HG03159 (cell line): Measurements from ENCODE around the gene NIN.
A peak's percentile ranks its signal among the peaks of the same experiment; 100 is the strongest.
"Not testable (repeated sequence)": the region's sequence is repeated elsewhere in the genome, so short reads cannot be mapped to it uniquely, and the experiment has no call there.

Experiments
- ATAC-seq: cut with Tn5 transposase; IDR thresholded peaks from one replicate; pipeline ENCODE4 v1.9.1; 2021; ENCODE audit warnings: mild to moderate bottlenecking, moderate library complexity; ENCODE audit not compliant: unreplicated experiment

Gene NIN

DNA sequence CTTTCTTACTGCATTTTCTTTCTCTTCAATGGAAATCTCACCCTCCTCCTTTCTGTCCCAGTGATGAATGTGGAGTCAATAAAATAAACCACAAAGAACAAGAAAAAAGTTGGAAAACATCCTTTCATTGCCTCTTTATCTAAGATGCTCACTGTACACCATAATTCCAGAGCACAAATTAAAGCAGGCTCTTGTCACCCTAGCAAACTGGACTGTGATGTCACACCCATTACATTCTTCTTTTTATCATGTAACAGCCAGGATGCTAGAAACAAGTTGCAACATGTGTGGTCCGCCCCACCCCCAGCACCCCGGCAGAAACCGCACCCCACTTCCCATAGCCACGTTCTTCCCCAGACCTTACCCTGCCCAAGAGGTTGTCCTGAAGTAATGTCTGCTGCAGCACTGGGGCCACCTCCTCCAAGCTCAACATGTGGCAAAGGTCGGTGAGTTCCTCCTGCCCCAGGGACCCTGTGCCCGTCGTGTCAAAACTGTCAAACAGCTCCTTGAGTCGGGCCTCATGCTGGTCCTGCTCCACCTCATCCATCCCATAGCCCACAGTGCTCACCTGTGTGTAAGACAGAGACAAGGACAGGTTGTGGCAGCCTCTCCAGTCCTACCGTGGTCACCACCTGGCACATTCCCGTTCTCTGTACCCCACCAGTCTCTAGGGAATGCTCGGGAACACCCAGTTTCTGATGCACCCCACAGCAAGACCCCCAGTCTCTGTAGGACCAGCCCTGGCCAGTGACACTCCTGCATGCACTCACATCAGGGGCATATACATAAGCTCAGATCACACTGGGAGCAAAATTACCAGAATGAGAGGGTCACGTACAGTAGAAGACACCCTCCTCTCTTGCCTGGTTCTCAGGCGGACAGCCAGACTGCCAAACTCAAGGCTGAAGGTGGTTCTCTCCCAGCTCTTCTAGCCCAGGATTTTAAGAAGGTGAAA lies 9.2 kb downstream of the NIN start:
- no peak for ATAC-seq

GRCh38 chr14:50820786-50821509 lies 10.0 kb downstream of the NIN start:
- no peak for ATAC-seq

- ATAC-seq = not testable (repeated sequence)
Measured at GRCh38 chr14:50819303-50819702, 11.7 kb downstream of the NIN start.

- no peak for ATAC-seq
Measured at GRCh38 chr14:50816395-50817047, 14.4 kb downstream of the NIN start.

DNA sequence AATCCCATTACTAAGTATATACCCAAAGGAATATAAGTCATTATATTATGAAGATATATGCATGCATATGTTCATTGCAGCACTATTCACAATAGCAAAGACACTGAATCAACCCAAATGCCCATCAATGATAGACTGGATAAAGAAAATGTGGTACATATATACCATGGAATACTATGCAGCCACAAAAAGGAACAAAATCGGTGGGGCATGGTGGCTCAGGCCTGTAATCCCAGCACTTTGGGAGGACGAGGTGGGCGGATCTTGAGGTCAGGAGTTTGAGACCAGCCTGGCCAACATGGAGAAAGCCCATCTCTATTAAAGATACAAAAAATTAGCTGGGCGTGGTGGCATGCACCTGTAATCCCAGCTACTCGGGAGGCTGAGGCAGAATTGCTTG lies 15.4 kb downstream of the NIN start:
- ATAC-seq = not testable (repeated sequence)

DNA sequence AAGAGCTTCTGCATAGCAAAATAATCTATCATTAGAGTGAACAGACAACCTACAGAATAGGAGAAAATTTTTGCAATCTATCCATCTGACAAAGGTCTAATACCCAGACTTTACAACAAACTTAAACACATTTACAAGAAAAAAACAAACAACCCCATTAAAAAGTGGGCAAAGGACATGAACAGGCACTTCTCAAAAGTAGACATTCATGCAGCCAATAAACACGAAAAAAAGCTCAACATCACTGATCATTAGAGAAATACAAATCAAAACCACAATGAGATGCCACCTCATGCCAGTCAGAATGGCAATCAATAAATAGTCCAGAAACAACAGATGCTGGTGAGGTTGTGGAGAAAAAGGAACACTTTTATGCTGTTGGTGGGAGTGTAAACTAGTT lies 15.9 kb downstream of the NIN start:
- not testable (repeated sequence) for ATAC-seq

GRCh38 chr14:50814161-50814560 lies 16.8 kb downstream of the NIN start:
- no peak for ATAC-seq

DNA sequence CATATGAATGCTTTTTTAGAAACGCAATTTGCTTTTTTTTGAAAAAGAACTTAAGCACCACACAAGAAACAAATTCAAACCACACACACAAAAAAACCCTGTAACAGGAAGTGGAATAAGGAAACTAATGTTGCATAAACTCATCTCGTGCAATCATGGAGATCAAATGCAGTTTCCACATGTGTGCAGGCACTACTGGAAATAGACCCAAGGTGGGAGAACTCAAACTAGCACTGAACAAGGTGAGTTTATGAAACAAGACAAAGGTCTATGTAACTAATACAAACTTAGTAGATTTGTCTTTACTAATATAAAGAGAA lies 17.5 kb downstream of the NIN start:
- no peak for ATAC-seq

- ATAC-seq = no peak
Measured at GRCh38 chr14:50812856-50813543, 18.0 kb downstream of the NIN start.

GRCh38 chr14:50812180-50812579 lies 18.8 kb downstream of the NIN start:
- ATAC-seq = no peak

GRCh38 chr14:50808053-50808452 lies 22.9 kb downstream of the NIN start:
- ATAC-seq = no peak

GRCh38 chr14:50806241-50806933 lies 24.6 kb downstream of the NIN start:
- ATAC-seq = no peak

- ATAC-seq = no peak
Measured at GRCh38 chr14:50805396-50805795, 25.6 kb downstream of the NIN start.

DNA sequence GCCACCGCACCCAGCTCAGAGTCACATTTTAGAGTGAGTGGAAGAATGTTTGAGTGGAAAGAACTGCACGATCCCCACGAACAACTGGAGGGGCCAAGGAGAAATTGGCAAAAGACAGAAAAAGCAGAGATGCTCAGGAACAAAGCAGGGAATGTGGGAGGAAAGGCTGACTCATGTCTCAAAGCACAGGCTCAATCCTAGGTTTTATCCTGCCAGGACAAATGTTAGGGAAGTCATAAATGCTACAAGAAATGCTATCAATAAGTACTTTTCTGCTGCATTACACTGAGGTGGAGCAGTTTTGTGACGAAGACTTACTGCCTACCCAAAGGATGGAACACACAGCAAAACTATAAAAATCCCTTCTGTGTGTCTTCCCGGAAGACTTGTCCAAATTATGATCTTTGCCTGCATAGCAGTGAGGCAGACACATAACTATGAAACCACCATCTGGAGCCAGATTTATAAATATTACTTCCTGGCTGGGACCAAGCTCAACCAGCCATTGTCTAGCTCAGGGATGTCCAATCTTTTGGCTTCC lies 26.7 kb downstream of the NIN start:
- ATAC-seq = no peak

DNA sequence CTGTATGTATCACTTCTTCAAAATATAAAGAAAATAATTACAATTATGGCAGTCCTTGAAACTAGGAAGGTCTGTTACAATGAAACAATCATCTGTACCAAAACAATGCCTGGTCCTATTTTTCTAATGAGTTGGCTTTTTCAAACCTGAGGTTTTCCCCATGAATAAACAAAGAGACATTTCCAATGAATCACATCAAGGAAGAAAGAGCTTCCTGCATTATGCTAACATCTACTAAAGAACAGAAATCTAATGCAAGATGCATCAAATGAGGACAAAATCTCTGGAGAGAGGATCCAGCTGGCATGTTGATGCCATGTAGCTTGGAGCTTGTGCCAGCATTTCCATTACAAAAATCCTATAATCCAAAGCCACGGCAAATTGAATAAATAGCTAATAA lies 29.3 kb downstream of the NIN start:
- ATAC-seq = no peak

- ATAC-seq = no peak
Measured at GRCh38 chr14:50800032-50800431, 30.9 kb downstream of the NIN start.

- ATAC-seq = peak; percentile 84
Measured at GRCh38 chr14:50798048-50798421, 32.9 kb downstream of the NIN start.

DNA sequence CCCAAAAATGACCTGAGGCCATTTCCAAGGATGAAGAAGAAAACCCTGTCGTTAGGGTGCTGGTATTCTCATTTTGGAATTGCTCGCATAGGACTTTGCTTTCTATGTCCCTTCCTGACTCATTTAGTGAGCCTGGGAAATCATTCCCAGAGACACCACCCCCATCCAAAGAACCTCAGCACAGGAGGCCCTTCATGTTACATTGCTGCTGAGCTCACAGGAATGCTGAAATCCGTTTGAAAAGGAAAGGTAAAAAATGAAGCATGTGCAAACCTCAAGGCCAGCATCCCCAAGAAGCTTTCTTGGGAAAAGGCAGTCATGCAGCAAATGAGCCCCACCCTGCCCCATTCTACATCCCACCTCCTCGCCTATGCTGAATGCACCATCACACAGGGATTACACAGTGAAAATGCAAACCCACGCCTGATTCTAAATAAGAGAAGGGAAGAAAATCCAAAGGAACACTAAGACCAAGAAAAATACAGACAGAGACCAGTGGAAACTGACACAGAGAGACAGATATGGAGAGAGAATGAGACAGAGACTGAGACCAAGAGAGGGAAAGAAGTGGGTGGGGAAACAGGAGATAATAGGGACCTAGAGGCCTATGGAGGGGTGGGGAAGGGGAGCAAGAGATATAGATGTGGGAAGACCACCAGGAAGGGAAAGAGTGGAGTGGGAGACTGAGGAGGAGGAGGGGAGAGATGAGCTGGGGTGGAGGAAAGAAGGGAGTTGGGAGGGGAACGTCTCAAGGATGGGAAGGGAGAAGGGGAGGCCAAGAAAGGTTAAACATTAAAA lies 33.5 kb downstream of the NIN start:
- ATAC-seq = no peak

- ATAC-seq = no peak
Measured at GRCh38 chr14:50796390-50796789, 34.6 kb downstream of the NIN start.
